ENCODE results near the gene LRRK1.

The LRRK1 gene

DNA sequence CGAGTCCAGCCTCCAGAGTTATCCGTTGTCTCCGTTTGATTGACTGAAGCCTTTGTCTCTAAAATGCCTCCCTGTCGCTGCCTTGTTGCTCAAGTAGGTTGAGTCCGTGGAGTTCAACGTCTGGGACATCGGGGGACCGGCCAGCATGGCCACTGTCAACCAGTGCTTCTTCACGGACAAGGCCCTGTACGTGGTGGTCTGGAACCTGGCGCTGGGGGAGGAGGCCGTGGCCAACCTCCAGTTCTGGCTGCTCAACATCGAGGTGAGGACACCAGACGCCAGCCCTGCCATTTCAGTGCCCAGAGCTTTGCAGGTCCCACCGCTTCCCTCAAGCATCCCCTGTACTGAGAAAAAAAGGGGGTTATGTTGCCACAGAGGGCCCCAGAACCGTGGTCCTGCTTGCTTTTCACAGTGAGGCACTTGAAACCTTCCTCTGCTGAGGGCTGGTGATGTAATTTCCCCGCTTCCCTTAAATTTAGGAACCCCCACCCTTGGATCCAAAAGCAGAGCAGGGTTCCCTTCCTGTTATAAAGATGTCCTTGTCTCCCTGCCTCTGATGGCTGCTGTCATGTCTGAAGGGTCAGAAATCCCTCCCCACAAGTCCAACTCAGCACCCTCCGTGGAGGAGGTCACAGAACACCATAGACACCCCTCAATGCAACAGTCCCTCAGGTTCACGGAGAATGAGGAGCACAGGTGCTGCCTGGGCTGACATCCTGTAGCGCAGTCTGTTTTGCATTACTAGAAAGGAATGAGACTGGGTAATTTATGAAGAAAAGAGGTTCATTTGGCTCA lies 105.7 kb downstream of the LRRK1 start:
- H3K27ac ChIP-seq: no peak overlapping the region
- DNase-seq (ENCODE audit: low read depth, low spot score): no peak

GRCh38 chr15:101025501-101025885 lies 106.3 kb downstream of the LRRK1 start:
- Histone ChIP-seq H3K36me3 (ENCODE audit: insufficient read depth, low read length) (no peaks in the 10 kb centered on the region), H3K27ac (no peak overlapping the region), H3K9me3 (ENCODE audit: low read depth, low read length) (no peaks in the 10 kb centered on the region), H3K9ac (ENCODE audit: insufficient read length) (no peak overlapping the region), H3K4me3 (no peak overlapping the region)
- no peak for DNase-seq (ENCODE audit: low read depth, low spot score)
- no peak for TF ChIP-seq POLR2AphosphoS5 (IDR thresholded peaks at IDR 0.05; ENCODE audit: borderline replicate concordance, low read depth, low read length)
- TF ChIP-seq EZH2 (IDR thresholded peaks at IDR 0.05): no peak
- no peak for TF ChIP-seq FOXP2 (optimal IDR thresholded peaks at IDR 0.05; ENCODE audit: control extremely low read depth, extremely low read length, insufficient read depth)

More for the DNA sequence above, 105.7 kb downstream of the LRRK1 start:
- Histone ChIP-seq H3K4me3 (no peak overlapping the region), H3K9ac (ENCODE audit: insufficient read length) (no peak overlapping the region), H3K9me3 (ENCODE audit: low read depth, low read length) (no peaks in the 10 kb centered on the region), H3K36me3 (ENCODE audit: insufficient read depth, low read length) (no peaks in the 10 kb centered on the region)
- TF ChIP-seq POLR2AphosphoS5 (IDR thresholded peaks at IDR 0.05; ENCODE audit: borderline replicate concordance, low read depth, low read length) (no peak), FOXP2 (optimal IDR thresholded peaks at IDR 0.05; ENCODE audit: control extremely low read depth, extremely low read length, insufficient read depth) (no peak), EZH2 (IDR thresholded peaks at IDR 0.05) (no peak)

DNA sequence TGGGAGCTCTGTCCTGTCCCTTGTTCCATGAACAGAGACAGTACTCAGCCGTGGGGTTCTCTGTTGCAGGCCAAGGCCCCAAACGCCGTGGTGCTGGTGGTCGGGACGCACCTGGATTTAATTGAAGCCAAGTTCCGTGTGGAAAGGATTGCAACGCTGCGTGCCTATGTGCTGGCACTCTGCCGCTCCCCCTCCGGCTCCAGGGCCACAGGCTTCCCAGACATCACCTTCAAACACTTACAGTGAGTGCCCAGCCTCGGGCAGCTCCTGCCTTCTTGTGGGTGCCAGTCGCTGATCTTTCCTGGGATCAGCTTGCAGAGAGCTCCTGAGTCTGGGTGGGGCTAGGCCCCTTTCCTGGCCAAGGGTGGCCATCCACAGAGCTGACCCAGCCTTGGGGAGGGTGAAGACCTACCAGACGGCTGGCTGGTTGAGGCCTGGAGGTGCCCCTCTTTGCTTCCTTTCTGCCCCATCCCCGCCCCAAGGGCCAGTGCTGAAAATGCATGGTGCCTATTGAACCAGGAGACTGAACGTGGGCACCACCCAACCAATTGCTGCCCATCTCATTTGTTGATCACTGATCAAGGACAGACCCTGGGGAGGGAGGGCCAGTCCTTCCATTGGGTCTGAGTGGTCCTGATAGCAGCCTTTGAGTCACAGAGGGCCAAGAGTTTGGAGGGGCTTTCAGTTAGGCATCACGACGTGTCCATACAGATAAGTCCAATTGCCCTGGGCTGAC lies 106.9 kb downstream of the LRRK1 start:
- no peaks in the 10 kb centered on the region for H3K36me3 ChIP-seq (ENCODE audit: insufficient read depth, low read length)
- no peak overlapping the region for H3K27ac ChIP-seq
- no peak overlapping the region for H3K4me3 ChIP-seq
- H3K9ac ChIP-seq (ENCODE audit: insufficient read length): no peak overlapping the region
- no peaks in the 10 kb centered on the region for H3K9me3 ChIP-seq (ENCODE audit: low read depth, low read length)
- no peak for TF ChIP-seq EZH2 (IDR thresholded peaks at IDR 0.05)
- no peak for TF ChIP-seq POLR2AphosphoS5 (IDR thresholded peaks at IDR 0.05; ENCODE audit: borderline replicate concordance, low read depth, low read length)
- TF ChIP-seq FOXP2 (optimal IDR thresholded peaks at IDR 0.05; ENCODE audit: control extremely low read depth, extremely low read length, insufficient read depth): no peak
- DNase-seq (ENCODE audit: low read depth, low spot score): no peak

DNA sequence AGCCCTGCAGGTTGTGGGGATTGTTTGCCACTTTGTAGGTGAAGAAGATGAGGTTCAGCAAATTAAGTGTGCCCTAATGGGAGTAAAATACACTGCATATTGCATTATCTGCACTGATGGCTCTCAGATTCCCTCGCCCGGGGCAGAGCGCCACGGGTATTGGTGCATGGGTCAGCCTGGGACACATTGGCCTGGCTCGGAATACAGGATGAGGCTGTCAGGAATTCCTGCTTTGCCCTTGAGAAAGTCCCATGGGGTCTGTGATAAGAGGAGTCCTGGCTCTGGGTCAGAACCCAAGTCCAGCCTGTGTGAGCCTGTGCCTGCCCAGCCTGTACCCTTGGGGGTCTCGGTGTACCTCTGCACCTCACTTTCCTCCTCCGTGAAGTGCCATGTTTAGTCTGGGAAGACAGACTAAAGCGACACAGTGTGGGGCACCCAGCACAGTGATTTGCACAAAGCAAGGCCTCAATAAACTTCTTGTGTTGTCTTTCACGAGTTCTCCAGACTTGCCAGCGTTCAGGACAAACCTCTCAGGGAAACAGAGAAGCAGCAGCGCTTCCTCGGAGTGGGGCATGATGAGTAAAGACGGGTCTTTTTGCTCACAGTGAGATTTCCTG lies 107.6 kb downstream of the LRRK1 start:
- DNase-seq (ENCODE audit: low read depth, low spot score): no peak
- H3K36me3 ChIP-seq (ENCODE audit: insufficient read depth, low read length): no peaks in the 10 kb centered on the region
- H3K9me3 ChIP-seq (ENCODE audit: low read depth, low read length): no peaks in the 10 kb centered on the region
- no peak overlapping the region for H3K4me3 ChIP-seq
- no peak overlapping the region for H3K9ac ChIP-seq (ENCODE audit: insufficient read length)
- no peak for TF ChIP-seq POLR2AphosphoS5 (IDR thresholded peaks at IDR 0.05; ENCODE audit: borderline replicate concordance, low read depth, low read length)
- TF ChIP-seq FOXP2 (optimal IDR thresholded peaks at IDR 0.05; ENCODE audit: control extremely low read depth, extremely low read length, insufficient read depth): no peak
- TF ChIP-seq EZH2 (IDR thresholded peaks at IDR 0.05): no peak
- H3K27ac ChIP-seq: no peak overlapping the region

GRCh38 chr15:101027273-101027901 lies 108.2 kb downstream of the LRRK1 start:
- no peaks in the 10 kb centered on the region for H3K9me3 ChIP-seq (ENCODE audit: low read depth, low read length)
- H3K4me3 ChIP-seq: no peak overlapping the region
- TF ChIP-seq FOXP2 (optimal IDR thresholded peaks at IDR 0.05; ENCODE audit: control extremely low read depth, extremely low read length, insufficient read depth) (no peak), EZH2 (IDR thresholded peaks at IDR 0.05) (no peak)
- no peak for DNase-seq (ENCODE audit: low read depth, low spot score)
- H3K9ac ChIP-seq (ENCODE audit: insufficient read length): no peak overlapping the region
- H3K36me3 ChIP-seq (ENCODE audit: insufficient read depth, low read length): no peaks in the 10 kb centered on the region
- H3K27ac ChIP-seq: no peak overlapping the region

GRCh38 chr15:101027920-101028319 lies 108.8 kb downstream of the LRRK1 start:
- Histone ChIP-seq H3K27ac (no peak overlapping the region), H3K9ac (ENCODE audit: insufficient read length) (no peak overlapping the region), H3K36me3 (ENCODE audit: insufficient read depth, low read length) (no peaks in the 10 kb centered on the region), H3K9me3 (ENCODE audit: low read depth, low read length) (no peaks in the 10 kb centered on the region), H3K4me3 (no peak overlapping the region)
- DNase-seq (ENCODE audit: low read depth, low spot score): no peak
- TF ChIP-seq EZH2 (IDR thresholded peaks at IDR 0.05) (no peak), POLR2AphosphoS5 (IDR thresholded peaks at IDR 0.05; ENCODE audit: borderline replicate concordance, low read depth, low read length) (no peak), FOXP2 (optimal IDR thresholded peaks at IDR 0.05; ENCODE audit: control extremely low read depth, extremely low read length, insufficient read depth) (no peak)

DNA sequence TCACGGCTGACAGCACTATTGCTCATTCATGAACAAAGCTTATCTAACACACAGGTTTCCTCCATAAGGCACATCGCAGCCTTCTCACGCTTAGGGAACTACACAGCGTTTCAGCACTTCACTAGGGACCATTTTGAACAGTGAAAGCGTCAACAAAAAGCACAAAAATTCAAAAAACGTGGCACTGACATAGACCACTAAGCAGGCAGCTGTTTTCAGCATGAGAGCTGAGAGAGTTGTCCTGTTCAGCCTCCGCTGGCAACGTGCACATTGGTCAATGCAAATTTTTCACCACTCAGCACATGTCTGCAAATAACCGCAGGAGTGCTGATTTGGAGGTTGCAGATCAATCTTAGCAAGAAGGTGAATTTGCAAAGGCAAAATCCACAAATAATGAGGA lies 109.2 kb downstream of the LRRK1 start:
- no peak overlapping the region for H3K27ac ChIP-seq
- no peaks in the 10 kb centered on the region for H3K9me3 ChIP-seq (ENCODE audit: low read depth, low read length)
- no peak for DNase-seq (ENCODE audit: low read depth, low spot score)
- H3K9ac ChIP-seq (ENCODE audit: insufficient read length): no peak overlapping the region
- H3K36me3 ChIP-seq (ENCODE audit: insufficient read depth, low read length): no peaks in the 10 kb centered on the region
- H3K4me3 ChIP-seq: no peak overlapping the region
- no peak for TF ChIP-seq FOXP2 (optimal IDR thresholded peaks at IDR 0.05; ENCODE audit: control extremely low read depth, extremely low read length, insufficient read depth)
- no peak for TF ChIP-seq POLR2AphosphoS5 (IDR thresholded peaks at IDR 0.05; ENCODE audit: borderline replicate concordance, low read depth, low read length)
- TF ChIP-seq EZH2 (IDR thresholded peaks at IDR 0.05): no peak

Measured in SK-N-MC (cell line).